Measurements from ENCODE around the gene FOXJ1.

- TF ChIP-seq NFYB (CRISPR knock-in tag; IDR thresholded peaks at IDR 0.05) = no peak; the same call in 1 of the 2 replicates
- TF ChIP-seq ZNF768 (CRISPR knock-in tag; IDR thresholded peaks at IDR 0.05) = peak; percentile 53; the same call in 1 of the 2 replicates
- peak; percentile 68; the same call in 1 of the 2 replicates for TF ChIP-seq ZNF274 (CRISPR knock-in tag; IDR thresholded peaks at IDR 0.05)
- TF ChIP-seq CTCF (CRISPR knock-in tag; IDR thresholded peaks at IDR 0.05) = no peak; the same call in 1 of the 2 replicates
- no peak for TF ChIP-seq CREB1 (IDR thresholded peaks at IDR 0.05)
- TF ChIP-seq CREB1 (CRISPR knock-in tag; IDR thresholded peaks at IDR 0.05) = no peak
Observed at GRCh38 chr17:76138234-76138895, 2.7 kb downstream of the FOXJ1 start.
